A673 (cell line): Measurements from ENCODE around the gene CDKN2D. TPM values are rescaled to one million over a fixed set of nuclear protein-coding genes. Genes with fewer than 3 reads are reported as not detected.

ENCODE experiments used
- BruUV-seq: library from RNA; stranded (reverse); fragments of 400-500 nt; replicated peaks from 2 replicates; lab custom pipeline; 2021; lab: Mats Ljungman, UMichigan
- CTCF ChIA-PET: fragments of 300-600 bp; sonication (Branson Sonifier 250); formaldehyde crosslinking; loops from one replicate; lab custom pipeline; 2022; ENCODE audit warnings: antibody characterized with exemption; lab: Charles Lee
- POLR2A ChIA-PET: fragments of 300-600 bp; sonication (Branson Sonifier 250); formaldehyde crosslinking; loops from one replicate; lab custom pipeline; 2022; ENCODE audit warnings: antibody characterized with exemption; ENCODE audit not compliant: low non-redundant PET; lab: Charles Lee
- DNase-seq: peaks from one replicate; pipeline ENCODE4 v3.0.0-alpha.2; 2015; ENCODE audit warnings: low spot score
- H3K27ac ChIP-seq: fragments of 200-600 bp; sonication (generic); 2 replicates; pipeline ENCODE4 v1.5.1; 2016; ENCODE audit warnings: mixed run types, low read depth, mild to moderate bottlenecking, mixed read lengths, antibody characterized with exemption, low read length; ENCODE audit not compliant: poor library complexity, severe bottlenecking
- H3K27me3 ChIP-seq: fragments of 200-600 bp; sonication (generic); replicated peaks from 2 replicates; pipeline ENCODE4 v1.6.1; 2017; ENCODE audit warnings: mixed run types, low read depth, mild to moderate bottlenecking, mixed read lengths, antibody characterized with exemption, low read length; ENCODE audit not compliant: insufficient read depth, poor library complexity
- H3K36me3 ChIP-seq: fragments of 200-600 bp; sonication (generic); 2 replicates; pipeline ENCODE4 v1.6.1; 2016; ENCODE audit warnings: mixed run types, mild to moderate bottlenecking, mixed read lengths, antibody characterized with exemption, low read length; ENCODE audit not compliant: insufficient read depth, poor library complexity, severe bottlenecking
- H3K4me1 ChIP-seq: fragments of 200-600 bp; sonication (generic); 2 replicates; pipeline ENCODE4 v1.6.1; 2017; ENCODE audit warnings: mixed run types, mild to moderate bottlenecking, mixed read lengths, antibody characterized with exemption, low read length; ENCODE audit not compliant: insufficient read depth, poor library complexity, severe bottlenecking
- H3K4me3 ChIP-seq: fragments of 200-600 bp; sonication (generic); 2 replicates; pipeline ENCODE4 v1.5.1; 2016; ENCODE audit warnings: low read depth, mixed run types, mild to moderate bottlenecking, mixed read lengths, low read length; ENCODE audit not compliant: poor library complexity, severe bottlenecking
- H3K9me3 ChIP-seq: fragments of 200-600 bp; sonication (generic); 2 replicates; pipeline ENCODE4 v1.6.1; 2016; ENCODE audit warnings: mixed run types, low read depth, mild to moderate bottlenecking, mixed read lengths, antibody characterized with exemption, low read length; ENCODE audit not compliant: poor library complexity, severe bottlenecking
- EZH2 ChIP-seq: fragments of 200-600 bp; sonication (generic); IDR thresholded peaks from 2 replicates; pipeline ENCODE4 v1.6.1; 2017; ENCODE audit warnings: borderline replicate concordance, low read depth, mild to moderate bottlenecking, mixed read lengths, antibody characterized with exemption, low read length; ENCODE audit not compliant: poor library complexity, severe bottlenecking
- intact Hi-C: fragments of 100-400 bp; cut with micrococcal nuclease; formaldehyde crosslinking; loops from one replicate; pipeline ENCODE4 v1.10.0; 2022; ENCODE audit not compliant: unreplicated experiment
- total RNA-seq: library from RNA; stranded (reverse); gene quantifications from 2 replicates; pipeline ENCODE4 v1.2.3, GENCODE V29; 2021
- TF ChIP-seq, protein P1 (sequence below): fragments of 300-800, 200-600 bp; sonication (generic); conservative IDR thresholded peaks from 2 replicates; pipeline ENCODE4 v1.5.1; 2017; ENCODE audit warnings: low read depth, mild to moderate bottlenecking, antibody characterized with exemption, low read length, moderate library complexity, mixed read lengths

CDKN2D gene
- total RNA-seq, 1 experiment from 2014 or later = 14.6 TPM

DNA sequence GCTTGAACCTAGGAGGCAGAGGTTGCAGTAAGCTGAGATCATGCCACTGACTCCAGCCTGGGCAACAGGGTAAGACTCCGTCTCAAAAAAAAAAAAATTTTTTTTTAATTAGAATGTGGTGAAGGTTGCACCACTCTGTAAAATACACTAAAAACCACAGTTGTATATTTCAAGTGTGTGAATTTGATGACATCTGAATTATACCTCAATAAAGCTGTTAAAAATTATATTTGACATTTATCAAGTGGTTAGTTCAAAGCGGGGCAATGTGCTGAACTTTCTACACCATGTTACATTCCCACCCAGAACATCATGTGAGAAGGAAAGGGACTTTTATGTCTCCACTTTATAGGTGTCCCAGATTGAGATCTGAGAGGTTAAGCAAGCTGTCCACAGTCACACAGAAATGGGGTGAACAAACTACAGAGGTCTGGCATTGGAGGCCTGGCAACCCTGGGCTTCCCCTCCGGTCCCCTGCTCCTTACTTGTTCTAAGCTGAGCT lies 45.6 kb downstream of the CDKN2D start:
- no peak overlapping the region for H3K27ac ChIP-seq
- intact Hi-C loops = no loop called here
- BruUV-seq = no TSS peak
- no peak for TF ChIP-seq EZH2
- TF ChIP-seq, protein P1, sequence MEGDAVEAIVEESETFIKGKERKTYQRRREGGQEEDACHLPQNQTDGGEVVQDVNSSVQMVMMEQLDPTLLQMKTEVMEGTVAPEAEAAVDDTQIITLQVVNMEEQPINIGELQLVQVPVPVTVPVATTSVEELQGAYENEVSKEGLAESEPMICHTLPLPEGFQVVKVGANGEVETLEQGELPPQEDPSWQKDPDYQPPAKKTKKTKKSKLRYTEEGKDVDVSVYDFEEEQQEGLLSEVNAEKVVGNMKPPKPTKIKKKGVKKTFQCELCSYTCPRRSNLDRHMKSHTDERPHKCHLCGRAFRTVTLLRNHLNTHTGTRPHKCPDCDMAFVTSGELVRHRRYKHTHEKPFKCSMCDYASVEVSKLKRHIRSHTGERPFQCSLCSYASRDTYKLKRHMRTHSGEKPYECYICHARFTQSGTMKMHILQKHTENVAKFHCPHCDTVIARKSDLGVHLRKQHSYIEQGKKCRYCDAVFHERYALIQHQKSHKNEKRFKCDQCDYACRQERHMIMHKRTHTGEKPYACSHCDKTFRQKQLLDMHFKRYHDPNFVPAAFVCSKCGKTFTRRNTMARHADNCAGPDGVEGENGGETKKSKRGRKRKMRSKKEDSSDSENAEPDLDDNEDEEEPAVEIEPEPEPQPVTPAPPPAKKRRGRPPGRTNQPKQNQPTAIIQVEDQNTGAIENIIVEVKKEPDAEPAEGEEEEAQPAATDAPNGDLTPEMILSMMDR = no peak
- ChIA-PET CTCF (interaction anchor here (0.6 kb wide), 1 partner anchor 43 kb away, joined by 4 read pairs; the partner anchor contains the start of gene KRI1), POLR2A (no interaction called here)
- H3K36me3 ChIP-seq = no peaks in the 10 kb centered on the region
- no peak overlapping the region for H3K4me3 ChIP-seq
- H3K27me3 ChIP-seq = no peaks in the 10 kb centered on the region
- no peaks in the 10 kb centered on the region for H3K4me1 ChIP-seq
- no peak for DNase-seq
- H3K9me3 ChIP-seq = no peaks in the 10 kb centered on the region

DNA sequence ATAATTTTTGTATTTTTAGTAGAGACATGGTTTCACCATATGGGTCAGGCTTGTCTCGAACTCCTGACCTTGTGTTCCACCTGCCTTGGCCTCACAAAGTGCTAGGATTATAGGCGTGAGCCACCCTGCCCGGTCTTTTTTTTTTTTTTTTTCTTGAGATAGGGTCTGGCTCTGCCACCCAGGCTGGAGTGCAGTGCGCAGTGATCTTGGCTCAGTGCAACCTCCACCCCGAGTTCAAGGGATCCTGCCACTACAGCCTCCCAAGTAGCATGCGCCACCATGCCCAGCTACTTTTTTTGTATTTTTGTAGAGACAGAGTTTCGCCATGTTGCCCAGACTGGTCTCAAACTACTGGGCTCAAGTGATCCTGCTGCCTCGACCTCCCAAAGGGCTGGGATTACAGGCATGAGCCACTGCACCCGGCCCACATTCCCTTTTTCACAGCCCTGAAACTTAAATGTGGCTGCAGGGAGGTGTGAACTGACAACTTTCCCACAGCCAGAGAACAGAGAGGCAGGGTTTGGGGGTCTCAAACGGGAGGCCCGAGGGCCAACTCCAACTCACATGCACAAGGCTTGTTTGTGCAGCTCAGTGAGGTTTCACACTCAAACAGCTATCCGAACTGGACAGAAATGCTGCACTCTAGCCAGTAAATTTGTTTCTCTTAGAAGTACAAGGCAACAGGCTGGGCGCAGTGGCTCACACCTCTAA lies 47.2 kb downstream of the CDKN2D start:
- intact Hi-C loops = no loop called here
- Histone ChIP-seq H3K4me3 (no peak overlapping the region), H3K36me3 (no peaks in the 10 kb centered on the region), H3K27ac (no peak overlapping the region), H3K9me3 (no peaks in the 10 kb centered on the region), H3K27me3 (no peaks in the 10 kb centered on the region), H3K4me1 (no peaks in the 10 kb centered on the region)
- CTCF ChIA-PET = interaction anchor here (0.6 kb wide), 2 partner anchors 30 to 118 kb away, joined by 5 to 6 read pairs; no protein-coding TSS in a partner anchor
- BruUV-seq = no TSS peak
- POLR2A ChIA-PET = no interaction called here
- no peak for DNase-seq
- no peak for TF ChIP-seq EZH2
- TF ChIP-seq, protein P1 = no peak

DNA sequence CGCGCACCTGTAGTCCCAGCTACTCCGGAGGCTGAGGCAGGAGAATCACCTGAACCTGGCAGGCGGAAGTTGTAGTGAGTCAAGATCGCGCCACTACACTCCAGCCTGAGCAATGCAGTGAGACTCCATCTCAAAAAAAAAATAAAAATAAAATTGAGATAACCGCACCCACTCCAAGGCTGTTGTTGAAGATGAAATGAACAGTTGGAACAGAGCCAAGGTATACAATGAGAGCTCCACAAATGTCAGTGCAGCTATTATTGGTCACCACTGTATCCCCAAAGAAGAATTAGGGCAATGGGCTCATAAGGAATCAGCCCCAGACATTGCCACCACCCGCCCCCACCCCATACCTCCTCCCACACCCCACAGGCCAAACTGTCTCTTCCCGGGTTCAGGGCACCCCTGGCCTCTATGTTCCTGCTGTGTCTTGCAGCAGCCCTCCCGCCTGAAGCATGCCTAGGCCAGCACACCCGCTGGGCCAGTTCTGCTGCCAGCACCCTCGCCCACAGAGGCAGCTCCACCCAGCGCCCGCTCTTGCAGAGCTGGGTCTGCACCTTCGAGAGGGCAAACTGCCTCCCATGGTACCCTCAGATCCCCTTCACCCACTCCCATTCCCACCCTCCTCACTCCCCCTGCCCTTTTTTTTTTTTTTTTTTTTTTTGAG lies 48.0 kb downstream of the CDKN2D start:
- Histone ChIP-seq H3K27me3 (no peaks in the 10 kb centered on the region), H3K4me1 (no peaks in the 10 kb centered on the region), H3K9me3 (no peaks in the 10 kb centered on the region), H3K36me3 (no peaks in the 10 kb centered on the region), H3K4me3 (no peak overlapping the region), H3K27ac (no peak overlapping the region)
- ChIA-PET POLR2A (interaction anchor here (0.7 kb wide), 1 partner anchor 209 kb away, joined by 6 read pairs; no protein-coding TSS in a partner anchor), CTCF (interaction anchor here (0.6 kb wide), 1 partner anchor 31 kb away, joined by 5 read pairs; no protein-coding TSS in a partner anchor)
- no peak for DNase-seq
- BruUV-seq = no TSS peak
- TF ChIP-seq, protein P1 = no peak
- TF ChIP-seq EZH2 = no peak
- intact Hi-C loops = no loop called here
